Kidney tubule cell (primary cell): ENCODE results near the gene WAS.
"Not testable (repeated sequence)": the region's sequence is repeated elsewhere in the genome, so short reads cannot be mapped to it uniquely, and the experiment has no call there.

Experiments
- DNase-seq: peaks from one replicate; pipeline ENCODE4 v3.0.0-alpha.2; 2018; ENCODE audit warnings: low spot score

The WAS gene

DNA sequence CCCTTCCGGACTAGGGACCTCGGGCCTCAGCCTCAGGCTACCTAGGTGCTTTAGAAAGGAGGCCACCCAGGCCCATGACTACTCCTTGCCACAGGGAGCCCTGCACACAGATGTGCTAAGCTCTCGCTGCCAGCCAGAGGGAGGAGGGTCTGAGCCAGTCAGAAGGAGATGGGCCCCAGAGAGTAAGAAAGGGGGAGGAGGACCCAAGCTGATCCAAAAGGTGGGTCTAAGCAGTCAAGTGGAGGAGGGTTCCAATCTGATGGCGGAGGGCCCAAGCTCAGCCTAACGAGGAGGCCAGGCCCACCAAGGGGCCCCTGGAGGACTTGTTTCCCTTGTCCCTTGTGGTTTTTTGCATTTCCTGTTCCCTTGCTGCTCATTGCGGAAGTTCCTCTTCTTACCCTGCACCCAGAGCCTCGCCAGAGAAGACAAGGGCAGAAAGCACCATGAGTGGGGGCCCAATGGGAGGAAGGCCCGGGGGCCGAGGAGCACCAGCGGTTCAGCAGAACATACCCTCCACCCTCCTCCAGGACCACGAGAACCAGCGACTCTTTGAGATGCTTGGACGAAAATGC, at the start of gene WAS:
Gene WAS, plus strand, starts transcription at position 389 of the 572 bp plus-strand sequence. Its CDS starts 55 bp downstream, at position 444.
- no peak for DNase-seq

DNA sequence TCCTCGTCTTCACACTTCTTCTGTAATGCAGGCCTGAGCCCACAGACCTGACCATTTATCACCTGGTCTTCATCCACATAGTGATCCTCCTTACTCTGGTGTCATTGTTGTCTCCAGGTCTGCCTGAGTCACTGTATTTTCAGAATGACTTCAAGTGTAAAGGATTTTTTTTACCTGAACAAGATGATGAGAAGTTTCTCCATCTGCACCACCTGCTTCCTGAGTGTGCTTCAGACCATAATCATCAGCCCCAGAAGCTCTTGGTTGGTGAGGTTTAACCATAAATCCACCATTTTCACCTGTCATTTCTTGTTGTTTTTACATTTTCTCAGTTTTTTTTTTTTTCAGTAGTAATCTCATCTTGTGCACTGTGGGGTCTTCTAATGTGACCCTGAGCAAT, 47.3 kb upstream of the WAS start:
- DNase-seq = no peak

DNA sequence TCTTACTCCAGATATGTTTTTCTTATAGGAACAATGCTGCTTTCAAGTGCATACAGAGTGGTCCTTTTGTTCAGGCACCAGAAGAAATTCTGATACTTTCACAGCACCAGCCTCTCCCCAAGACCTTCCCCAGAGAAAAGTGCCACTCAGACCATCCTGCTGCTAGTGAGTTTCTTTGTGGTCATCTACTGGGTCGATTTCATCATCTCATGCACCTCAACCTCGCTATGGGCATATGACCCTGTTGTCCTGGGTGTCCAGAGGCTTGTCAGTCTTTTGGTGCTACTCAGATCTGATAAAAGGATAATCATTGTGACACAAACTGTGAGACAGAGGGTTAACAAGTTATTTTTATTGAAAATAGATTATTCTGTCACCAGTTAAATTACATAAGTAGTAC, 46.8 kb upstream of the WAS start:
- DNase-seq = no peak

DNA sequence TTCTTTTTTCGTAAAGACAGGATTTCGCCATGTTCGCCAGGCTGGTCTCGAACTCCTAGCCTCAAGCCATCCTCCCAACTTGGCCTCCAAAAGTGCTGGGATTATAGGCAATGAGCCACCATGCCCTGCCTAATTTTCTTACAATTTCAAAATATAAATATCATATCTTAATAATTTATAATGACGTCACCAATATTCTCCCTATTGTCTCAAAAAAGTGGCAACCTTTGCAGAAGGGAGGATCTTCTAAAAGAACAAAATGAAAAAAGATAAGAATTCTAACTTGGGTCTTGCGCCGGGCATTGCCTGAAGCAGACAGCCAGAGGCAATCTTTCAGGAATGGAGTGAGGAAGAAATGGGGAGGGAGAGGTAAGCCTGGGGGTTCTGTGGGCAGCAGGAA, 37.9 kb upstream of the WAS start:
- no peak for DNase-seq

DNA sequence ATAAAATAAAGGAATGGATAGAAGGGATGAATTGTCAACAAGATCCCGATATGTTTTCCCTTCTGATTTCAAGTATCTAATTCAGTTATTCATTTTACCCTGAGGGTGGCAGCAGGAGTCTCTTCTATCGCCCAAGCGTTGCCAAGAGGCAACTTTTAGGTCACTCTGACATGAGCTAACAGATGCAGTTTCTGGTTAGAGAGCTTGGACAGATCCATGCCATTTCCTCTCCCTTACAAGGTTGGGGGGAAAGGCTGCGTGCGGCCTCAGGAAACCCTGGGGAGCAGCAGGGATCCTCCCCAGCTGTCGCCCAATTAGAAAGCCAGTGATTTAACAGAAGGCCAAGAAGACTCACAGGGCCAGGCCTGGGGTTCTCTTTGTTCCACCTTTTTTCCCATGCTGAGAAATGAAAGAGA, 35.3 kb upstream of the WAS start:
- DNase-seq = peak; percentile 44

DNA sequence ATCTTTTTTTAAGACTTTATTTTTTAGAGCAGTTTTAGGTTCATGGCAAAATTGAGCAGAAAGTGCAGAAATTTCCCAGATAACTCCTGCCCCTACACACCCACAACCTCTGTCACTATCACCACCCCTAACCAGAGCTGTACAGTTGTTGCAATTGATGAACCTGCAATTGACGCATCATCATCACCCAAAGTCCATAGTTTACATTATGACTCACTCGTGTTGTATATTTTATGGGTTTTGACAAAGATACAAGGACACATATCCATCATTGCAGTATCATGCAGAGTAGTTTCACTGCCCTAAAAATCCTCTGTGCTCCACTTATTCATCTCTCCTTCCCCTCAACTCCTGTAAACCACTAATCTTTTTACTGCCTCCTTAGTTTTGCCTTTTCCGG, 34.5 kb upstream of the WAS start:
- DNase-seq = no peak

DNA sequence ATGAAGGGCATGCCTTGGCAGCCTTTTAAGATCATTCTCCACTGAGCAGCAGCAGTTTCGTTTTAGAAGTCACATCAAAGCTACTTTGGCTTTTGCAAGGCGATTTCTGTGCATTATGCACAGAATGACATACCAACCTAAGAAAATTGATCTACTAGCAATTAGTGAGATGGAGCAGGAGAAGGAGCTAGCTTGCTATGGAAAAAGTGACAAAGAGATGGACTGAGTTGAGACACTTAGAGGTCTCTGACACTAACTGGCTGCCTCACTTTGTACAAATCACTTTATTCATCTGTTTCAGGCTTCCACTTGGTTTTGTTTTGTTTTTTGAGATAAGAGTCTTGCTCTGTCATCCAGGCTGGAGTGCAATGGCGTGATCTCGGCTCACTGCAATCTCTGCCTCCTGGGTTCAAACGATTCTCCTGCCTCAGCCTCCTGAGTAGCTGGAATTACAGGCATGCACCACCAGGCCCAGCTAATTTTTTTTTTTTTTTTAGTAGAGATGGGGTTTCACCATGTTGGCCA, 31.5 kb upstream of the WAS start:
- DNase-seq = not testable (repeated sequence)

DNA sequence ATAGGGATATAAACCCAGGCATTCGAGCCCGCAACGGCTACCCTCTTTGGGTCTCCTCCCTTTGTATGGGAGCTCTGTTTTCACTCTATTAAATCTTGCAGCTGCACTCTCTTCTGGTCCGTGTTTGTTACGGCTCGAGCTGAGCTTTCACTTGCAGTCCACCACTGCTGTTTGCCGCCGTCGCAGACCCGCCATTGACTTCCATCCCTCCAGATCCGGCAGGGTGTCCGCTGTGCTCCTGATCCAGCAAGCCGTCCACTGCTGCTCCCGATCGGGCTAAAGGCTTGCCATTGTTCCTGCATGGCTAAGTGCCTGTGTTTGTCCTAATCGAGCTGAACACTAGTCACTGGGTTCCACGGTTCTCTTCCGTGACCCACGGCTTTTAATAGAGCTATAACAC, 28.9 kb upstream of the WAS start:
- DNase-seq = not testable (repeated sequence)

DNA sequence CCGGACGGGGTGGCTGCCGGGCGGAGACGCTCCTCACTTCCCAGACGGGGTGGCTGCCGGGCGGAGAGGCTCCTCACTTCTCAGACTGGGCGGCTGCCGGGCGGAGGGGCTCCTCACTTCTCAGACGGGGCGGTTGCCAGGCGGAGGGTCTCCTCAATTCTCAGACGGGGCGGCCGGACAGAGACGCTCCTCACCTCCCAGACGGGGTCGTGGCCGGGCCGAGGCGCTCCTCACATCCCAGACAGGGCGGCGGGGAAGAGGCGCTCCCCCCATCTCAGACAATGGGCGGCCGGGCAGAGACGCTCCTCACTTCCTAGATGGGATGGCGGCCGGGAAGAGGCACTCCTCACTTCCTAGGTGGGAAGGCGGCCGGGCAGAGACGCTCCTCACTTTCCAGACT, 23.9 kb upstream of the WAS start:
- DNase-seq = not testable (repeated sequence)

DNA sequence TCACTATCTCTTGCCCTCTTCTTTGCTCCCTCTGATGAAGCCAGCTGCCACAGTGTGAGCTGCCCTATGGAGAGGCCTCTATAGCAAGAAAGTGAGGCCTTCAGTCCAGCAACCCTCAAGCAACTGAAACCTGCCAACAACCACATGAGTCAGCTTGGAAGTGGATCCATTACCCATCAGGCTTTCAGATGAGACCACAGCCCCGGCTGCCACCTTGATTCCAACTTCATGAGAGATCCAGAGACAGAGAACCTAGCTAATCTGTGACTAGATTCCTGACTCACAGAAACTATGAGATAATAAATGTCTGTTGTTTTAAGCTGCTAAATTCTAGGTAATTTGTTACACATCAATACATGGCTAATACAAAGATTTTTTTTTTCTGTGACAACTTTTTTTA, 20.4 kb upstream of the WAS start:
- peak; percentile 28 for DNase-seq

DNA sequence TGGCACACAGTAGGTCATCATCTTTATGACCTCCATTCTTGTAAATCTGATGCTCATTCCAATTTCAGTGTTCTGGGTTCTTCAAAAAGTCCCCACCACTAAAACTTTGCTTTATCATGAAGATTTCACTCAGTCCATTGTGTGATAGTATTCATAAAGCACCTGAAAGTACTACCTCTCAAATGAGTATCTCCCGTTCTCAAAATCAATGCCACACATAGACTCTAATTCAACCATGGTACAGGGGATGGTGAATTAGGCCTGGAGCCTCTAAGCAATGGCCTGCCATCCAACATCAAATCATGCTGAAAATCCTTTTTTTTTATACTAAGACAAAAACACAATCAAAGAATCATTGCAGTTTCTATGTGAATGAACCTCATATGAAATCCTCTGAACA, 19.4 kb upstream of the WAS start:
- DNase-seq = no peak

DNA sequence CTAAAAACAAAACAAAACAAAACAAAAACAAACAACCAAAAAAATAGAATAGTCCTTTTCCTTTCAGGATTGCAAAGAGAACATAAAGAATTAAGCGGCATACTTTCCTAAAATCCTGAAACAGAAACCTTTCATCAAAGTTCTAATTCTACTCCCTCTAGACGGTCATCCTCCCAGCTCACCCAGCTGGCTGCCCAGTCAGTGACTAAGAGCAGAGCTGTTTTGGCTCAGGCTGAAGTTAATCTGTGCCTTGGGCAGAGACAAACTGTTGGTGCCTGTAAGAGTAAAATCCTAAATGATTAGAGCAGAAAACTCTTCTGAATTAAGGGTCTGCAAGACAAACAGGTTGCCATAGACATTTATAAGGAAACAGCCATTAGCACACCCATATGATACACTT, 17.6 kb upstream of the WAS start:
- DNase-seq = peak; percentile 22

DNA sequence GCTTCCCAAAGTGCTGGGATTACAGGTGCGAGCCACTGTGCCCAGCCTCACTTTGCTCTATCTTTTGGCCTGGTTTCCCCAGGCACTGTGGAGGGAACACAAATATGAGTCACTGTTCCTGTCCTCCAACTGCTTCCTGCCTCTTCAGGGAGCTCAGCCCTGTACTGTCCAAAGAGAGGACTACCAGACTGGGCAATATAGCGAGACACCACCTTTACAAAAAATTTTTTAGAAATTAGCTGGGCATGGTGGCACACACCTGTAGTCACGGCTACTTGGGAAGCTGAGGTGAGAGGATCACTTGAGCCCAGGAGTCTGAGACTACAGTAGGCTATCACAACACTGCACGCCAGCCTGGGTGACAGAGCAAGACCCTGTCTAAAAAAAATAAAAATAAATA, 16.9 kb upstream of the WAS start:
- DNase-seq = no peak

DNA sequence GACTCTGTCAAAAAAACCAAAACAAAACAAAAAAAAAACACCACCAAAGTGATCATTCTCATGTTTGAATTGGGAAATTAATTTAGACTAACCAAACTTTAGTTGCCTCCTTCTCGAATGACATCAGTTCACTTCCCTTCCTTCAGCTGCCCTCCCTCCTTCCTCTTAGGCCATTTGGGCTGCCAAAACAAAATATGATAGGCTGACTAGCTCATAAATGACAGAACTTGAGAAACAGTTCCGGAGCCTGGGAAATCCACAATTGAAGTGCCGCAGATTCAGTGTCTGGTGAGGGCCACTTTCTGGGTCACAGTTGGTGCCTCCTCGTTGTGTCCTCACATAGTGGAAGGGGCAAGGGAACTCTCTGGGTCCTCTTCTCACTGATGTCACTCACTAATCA, 16.1 kb upstream of the WAS start:
- no peak for DNase-seq

DNA sequence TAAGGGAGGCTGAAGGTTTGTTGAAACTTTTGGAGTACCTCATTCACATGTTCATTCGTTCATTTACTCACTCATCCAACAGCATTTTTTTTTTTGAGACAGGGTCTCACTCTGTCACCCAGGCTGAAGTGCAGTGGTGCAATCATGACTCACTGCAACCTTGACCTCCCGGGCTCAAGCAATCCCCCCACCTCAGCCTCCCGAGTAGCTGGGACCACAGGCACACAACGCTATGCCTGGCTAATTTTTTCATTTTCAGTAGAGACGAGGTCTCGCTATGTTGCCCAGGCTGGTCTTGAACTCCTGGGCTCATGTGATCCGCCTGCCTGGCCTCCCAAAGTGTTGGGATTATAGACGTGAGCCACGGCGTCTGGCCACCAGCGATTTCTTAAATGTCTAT, 15.4 kb upstream of the WAS start:
- not testable (repeated sequence) for DNase-seq

DNA sequence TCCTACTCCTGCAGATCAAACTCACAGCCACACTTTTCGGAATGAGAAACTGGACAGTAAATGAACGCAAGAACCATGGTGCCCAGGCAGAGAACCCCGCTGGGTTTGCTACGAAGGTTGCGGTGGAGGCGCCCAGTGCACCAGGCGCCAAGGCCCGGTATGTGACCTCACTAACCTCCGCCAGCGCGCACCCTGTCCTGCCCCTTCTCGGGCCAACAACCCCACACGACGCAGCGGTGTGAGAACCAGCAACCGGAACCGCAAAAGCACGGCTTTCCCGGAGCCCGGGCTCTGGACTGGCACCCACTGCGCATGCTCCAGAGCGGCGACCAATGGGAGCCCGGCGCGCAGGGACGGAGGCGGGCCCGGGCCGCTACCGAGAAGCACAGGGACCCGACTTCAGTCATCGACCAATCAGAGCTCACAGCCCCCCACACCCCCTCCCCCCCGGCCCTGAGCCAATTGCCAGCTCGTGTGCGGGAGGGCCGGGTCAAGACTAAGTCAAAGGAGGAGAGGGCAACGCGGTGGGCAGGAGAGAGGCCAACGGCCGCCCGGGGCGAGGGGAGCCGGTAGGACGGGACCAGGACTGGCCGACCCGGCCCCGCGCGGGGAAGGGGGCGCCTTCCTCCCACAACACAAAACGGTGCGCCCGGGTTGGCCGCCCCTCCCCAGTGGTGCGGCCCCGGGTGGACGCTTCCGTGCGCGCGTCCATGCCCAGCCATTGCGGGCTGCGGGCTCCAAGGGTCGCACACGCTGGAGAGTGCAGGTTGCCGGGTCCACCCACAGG, 7.3 kb upstream of the WAS start:
- peak; percentile 91 for DNase-seq

DNA sequence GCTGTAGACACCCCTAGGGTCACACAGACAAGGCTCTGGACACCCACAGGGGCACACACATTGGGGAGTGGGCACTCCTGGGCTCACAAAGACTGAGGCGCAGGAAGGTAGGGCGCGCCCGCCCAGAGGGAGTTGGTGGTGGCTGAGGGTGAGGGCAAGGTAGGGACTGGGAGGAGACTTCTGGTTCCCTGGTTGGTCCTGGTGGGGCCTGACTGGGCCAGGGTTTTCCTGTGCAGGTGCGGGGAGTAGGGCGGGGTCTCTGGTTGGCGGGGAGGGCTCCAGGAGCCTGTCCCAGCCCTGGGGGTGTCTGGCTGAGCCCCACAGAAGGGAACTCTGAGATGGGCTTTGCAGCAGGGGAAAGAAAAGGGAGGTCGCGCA, 6.7 kb upstream of the WAS start:
- DNase-seq = peak; percentile 5

DNA sequence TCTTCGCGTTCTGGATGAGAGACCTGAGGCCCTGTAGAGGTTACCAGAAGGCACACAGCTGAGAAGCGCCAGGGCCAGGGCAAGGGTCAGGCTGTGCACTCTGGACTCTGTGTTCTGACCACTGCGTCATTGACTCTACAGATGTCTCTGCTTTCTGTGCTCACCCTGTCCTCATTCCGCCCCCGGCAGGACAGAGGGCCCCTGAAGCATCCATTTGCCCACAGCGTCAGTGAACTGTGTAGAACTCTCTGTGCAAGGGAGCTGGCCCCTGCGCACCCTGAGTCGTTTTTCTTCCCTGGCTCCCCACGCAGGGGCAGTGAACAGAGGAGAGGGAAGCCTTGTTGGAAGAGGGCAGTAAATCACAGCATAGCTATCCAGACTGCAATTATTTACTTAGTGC, 6.1 kb upstream of the WAS start:
- no peak for DNase-seq

DNA sequence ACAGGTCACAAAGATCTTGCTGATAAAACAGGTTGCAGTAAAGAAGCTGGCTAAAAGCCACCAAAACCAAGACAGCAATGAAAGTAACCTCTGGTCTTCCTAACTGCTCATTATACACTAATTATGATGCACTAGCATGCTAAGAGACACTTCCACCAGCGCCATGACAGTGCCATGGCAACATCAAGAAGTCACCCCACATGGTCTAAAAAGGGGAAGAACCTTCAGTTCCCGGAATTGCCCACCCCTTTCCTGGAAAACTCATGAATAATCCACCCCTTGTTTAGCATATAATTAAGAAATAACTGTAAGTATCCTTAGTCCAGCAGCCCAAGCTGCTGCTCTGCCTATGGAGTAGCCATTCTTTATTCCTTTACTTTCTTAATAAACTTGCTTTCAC, 3.1 kb upstream of the WAS start:
- not testable (repeated sequence) for DNase-seq

DNA sequence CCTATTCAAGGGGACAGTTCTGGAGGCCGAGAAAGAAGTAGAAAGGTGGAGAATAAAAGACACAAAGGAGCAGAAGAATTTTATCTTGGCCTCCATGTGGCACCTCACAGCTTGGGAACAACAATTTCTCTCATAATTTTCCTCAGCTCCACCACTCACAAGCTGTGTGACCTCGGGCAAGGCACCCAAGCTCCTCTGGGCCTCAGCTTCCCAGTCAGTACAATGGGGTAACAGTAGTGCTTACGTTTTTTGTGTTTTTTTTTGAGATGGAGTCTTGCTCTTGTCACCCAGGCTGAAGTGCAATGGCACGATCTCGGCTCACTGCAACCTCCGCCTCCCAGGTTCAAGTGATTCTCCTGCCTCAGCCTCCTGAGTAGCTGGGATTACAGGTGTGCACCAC, 2.7 kb upstream of the WAS start:
- DNase-seq = not testable (repeated sequence)

DNA sequence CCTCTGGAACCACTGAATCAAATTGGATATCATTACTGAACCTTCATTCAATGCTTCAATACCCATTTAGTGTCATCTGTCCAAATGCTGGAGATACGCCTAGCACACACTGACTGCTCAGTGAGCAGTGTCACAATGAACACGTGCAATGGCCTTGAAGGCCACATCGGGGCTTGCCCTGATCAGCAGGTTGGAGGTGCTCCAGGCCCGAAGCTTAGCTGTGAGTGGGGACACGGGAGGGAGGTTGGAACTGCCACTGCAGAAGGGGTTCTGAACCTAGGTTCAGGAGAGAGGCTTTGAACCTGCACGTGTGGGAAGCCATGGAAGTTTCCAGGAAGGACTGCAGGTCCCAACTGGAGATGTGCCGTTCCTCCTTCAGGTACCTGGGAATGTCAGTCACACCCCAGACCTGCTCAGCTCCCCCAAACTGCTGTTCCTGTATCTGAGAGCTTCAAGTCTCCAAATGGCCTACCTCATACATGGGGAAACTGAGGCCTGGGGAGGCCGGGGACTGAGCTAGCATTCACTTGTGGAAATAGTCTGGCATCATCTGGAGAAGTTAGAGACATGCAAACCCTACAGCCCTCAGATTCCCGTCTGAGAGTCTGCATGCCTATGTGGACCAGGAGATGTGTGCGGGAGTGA, 1.9 kb upstream of the WAS start:
- DNase-seq = no peak

DNA sequence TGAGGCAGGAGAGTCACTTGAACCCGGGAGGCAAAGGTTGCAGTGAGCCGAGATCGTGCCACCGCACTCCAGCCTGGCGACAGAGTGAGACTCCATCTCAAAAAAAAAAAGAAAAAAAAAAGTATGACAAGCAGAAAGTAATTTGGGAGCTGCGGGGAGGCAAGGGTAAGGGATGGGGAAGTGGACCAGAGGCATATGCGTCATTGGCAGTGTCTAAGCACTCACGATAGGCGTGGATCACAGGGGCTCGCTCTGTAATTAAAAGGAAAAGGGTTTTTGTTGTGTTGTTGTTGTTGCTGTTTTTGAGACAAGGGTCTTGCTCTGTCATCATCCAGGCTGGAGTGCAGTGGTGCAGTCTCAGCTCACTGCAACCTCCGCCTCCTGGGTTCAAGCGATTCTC, 804 bp upstream of the WAS start:
- DNase-seq = not testable (repeated sequence)

DNA sequence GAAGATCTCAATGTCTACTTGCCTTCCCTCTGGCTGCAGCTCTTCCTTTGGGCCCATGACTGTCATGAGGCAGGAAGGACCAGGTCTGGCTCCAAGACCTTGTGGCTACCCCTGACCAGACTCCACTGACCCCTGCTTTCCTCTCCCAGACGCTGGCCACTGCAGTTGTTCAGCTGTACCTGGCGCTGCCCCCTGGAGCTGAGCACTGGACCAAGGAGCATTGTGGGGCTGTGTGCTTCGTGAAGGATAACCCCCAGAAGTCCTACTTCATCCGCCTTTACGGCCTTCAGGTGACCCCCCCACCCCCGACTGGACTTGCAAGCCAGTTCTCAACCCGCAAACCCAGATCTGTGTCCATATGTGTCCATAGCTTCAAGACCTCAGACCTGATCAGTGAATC, 535 bp downstream of the WAS start:
- no peak for DNase-seq
